Measurements from ENCODE around the gene TSHZ2.
"Not testable (repeated sequence)": the region's sequence is repeated elsewhere in the genome, so short reads cannot be mapped to it uniquely, and the experiment has no call there.

Gene TSHZ2

DNA sequence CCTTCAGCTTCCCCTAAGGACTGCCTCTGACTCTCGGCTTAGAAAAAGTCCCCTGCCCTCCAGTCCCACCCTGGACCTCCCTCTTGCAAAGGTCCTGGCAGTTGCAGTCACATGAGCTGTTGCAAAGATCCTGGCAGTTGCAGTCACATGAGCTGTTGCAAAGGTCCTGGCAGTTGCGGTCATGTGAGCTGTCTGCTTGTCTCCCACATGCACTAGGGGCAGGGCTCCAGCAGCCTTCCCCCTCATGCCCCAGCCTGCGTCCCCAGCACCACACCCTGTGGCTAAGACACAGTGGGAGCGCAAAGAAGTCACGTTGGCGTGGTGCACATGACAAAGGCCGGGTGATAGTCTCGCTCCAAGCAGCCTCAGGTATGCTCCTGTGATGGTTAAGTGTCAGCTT lies 538.5 kb downstream of the TSHZ2 start:
- no peak for DNase-seq (ENCODE audit: low read depth)

- no peak for DNase-seq (ENCODE audit: low read depth)
Measured at GRCh38 chr20:53512076-53512475, 539.9 kb downstream of the TSHZ2 start.

GRCh38 chr20:53513168-53513488 lies 541.0 kb downstream of the TSHZ2 start:
- no peak for DNase-seq (ENCODE audit: low read depth)

- DNase-seq (ENCODE audit: low read depth): no peak
Measured at GRCh38 chr20:53513489-53514298, 541.5 kb downstream of the TSHZ2 start.

DNA sequence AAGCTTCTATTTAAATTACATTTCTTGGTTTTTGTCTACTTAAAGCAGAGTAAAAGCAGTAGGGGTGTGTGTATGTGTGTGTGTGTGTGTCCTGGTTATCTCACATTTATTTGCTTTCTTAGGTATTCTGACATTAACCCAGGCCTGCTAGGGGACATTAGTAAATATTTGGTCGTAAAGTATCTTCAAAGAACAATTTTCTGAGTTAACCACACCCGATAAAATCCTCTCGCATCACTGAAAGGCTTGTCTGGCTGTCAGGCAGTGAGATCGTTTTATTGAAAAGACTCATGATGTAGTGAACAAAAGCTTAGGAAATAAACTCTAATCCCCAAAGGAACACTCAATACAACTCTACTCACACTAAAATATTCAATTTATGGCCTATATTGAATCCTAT lies 543.6 kb downstream of the TSHZ2 start:
- no peak for DNase-seq (ENCODE audit: low read depth)

DNA sequence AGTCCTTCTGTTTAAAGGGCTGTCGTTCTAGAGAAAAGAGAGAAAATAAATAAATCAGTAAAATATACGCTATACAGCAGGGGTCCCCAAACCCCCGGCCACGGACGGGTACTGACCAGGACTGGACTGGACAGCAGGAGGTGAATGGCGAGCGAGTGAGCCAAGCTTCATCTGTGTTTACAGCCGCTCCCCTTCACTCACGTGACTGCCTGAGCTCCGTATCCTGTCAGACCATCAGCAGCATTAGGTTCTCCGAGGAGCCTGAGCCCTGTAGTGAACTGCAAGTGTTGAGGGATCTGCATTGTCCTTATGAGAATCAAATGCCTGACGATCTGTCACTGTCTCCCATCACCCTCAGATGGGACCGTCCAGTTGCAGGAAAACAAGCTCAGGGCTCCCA lies 545.0 kb downstream of the TSHZ2 start:
- no peak for DNase-seq (ENCODE audit: low read depth)

GRCh38 chr20:53521421-53521820 lies 549.3 kb downstream of the TSHZ2 start:
- not testable (repeated sequence) for DNase-seq (ENCODE audit: low read depth)

- DNase-seq (ENCODE audit: low read depth): no peak
Measured at GRCh38 chr20:53522026-53522425, 549.9 kb downstream of the TSHZ2 start.

DNA sequence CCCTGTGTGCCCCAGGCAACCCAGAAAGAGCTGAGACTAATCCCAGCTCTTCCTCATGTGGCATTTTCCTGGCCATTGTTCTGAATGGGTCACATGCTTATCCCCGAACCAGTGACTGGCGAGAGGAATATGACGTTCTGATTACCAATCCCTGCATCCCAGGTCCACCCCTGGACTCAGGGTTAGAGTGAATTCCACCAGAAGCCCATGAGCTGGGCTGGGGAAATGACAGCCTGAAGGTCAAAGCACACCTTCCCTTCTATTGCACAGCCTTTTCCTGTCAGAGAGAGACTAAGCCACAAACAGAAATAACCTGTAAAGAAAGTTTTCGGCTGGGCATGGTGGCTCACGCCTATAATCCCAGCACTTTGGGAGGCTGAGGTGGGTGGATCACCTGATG lies 550.5 kb downstream of the TSHZ2 start:
- no peak for DNase-seq (ENCODE audit: low read depth)

GRCh38 chr20:53523615-53524014 lies 551.5 kb downstream of the TSHZ2 start:
- not testable (repeated sequence) for DNase-seq (ENCODE audit: low read depth)

DNA sequence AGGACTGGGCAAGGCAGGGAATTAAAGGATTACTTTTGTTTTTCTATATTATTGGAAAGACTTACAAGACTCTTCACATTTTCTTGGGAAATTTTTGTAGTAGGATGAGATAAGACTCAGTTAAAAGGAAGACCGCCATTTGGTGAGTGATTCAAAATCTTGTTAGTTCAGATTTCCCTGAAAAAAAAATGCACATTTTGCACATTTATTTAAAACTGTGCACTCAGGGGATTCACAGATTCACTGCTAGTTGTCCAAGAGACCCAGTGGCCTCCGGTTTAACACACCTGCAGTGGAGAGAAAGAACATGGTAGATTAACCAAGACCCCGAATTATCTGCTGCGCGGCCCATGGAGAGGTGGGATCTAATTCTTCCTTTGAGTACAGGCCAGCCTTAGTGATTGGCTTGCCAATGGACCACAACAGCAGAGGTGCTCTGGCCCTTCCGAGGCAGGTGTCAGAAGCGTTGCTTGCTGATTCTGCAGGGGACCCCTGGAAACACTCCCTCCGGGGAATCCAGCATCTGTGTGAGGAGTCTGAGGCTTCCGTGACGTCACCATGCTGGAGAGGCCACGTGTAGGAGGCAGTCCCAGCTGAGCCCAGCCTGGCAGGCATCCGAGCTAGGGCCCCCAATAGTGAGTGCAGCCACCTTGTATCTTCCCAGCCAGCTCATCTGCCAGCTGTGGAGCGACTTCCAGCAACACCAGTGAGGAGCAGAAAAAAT lies 552.6 kb downstream of the TSHZ2 start:
- DNase-seq (ENCODE audit: low read depth): no peak

GRCh38 chr20:53527196-53527595 lies 555.0 kb downstream of the TSHZ2 start:
- DNase-seq (ENCODE audit: low read depth): no peak

DNA sequence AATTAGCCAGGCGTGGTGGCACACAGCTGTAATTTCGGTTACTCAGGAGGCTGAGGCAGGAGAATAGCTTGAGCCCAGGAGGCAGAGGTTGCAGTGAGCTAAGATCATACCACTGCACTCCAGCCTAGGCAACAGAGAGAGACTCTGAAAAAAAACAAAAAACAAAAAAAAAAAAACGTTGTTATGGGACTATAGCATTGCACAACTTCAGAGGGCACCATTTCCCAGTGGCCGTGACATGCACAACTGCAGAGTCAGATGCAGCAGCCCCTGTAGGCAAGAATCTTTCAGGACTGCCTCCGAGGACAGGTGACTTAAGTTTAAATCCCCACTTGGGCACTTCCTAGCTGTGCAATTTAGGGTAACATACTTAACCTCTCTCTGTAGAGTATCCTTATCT lies 557.5 kb downstream of the TSHZ2 start:
- no peak for DNase-seq (ENCODE audit: low read depth)

GRCh38 chr20:53530440-53530839 lies 558.3 kb downstream of the TSHZ2 start:
- no peak for DNase-seq (ENCODE audit: low read depth)

DNA sequence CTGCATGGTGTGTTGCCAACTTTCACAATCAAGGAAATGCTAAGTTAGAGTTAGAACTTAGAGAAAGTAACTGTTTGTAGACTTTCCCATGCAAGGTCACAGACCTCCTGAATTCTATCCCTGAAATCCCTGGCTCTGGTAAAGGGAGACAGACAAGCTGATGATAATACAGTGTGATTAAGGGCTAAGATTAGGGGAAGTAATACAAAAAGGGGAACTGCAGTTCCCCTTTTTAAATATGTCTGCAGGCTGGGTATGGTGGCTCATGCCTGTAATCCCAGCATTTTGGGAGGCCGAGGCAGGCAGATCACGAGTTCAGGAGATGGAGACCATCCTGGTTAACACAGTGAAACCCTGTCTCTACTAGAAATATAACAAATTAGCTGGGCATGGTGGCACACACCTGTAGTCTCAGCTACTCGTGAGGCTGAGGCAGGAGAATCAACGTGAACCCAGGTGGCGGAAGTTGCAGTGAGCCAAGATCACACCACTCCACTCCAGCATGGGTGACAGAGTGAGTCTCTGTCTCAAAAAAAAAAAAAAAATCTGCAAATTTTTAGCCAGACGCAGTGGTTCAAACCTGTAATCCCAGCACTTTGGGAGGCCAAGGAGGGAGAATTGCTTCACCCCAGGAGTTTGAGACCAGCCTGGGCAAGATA lies 560.6 kb downstream of the TSHZ2 start:
- not testable (repeated sequence) for DNase-seq (ENCODE audit: low read depth)

DNA sequence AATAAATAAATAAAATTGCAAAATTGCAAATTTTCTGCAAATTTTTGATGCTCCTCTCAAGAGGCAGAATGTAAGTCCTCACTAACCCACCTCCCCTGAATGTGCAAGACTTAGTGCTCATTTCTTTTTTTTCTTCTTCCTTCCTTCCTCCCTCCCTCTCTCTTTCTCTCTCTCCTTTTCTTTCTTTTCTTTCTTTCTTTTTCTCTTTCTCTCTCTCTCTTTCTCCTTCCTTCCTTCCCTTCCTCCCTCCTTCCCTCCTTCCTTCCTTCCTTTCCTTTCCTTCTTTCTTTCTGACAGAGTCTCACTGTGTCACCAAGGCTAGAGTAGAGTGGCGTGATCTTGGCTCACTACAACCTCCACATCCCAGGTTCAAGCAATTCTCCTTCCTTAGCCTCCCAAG lies 561.3 kb downstream of the TSHZ2 start:
- DNase-seq (ENCODE audit: low read depth): no peak

GRCh38 chr20:53534037-53534436 lies 561.9 kb downstream of the TSHZ2 start:
- no peak for DNase-seq (ENCODE audit: low read depth)

DNA sequence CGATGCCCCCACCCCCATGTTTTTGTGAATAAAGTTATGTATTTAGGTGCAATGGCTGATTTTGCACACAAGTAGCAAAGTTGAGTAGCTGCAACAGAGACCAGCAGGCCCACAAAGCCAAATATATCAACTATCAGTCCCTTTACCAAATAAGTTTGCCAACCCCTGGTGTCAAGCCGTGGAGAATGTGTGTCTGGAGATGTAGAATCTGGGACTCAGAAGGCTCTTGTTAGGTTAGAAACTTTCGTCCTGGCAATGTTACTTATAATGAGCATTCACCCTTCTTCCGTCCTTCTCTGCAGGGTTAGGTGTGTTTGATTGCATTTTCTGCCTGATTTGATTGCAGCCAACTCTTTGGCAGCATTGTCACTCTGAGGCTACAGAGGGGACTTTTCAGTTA lies 563.7 kb downstream of the TSHZ2 start:
- DNase-seq (ENCODE audit: low read depth): no peak

GRCh38 chr20:53536382-53536781 lies 564.2 kb downstream of the TSHZ2 start:
- DNase-seq (ENCODE audit: low read depth): not testable (repeated sequence)

DNA sequence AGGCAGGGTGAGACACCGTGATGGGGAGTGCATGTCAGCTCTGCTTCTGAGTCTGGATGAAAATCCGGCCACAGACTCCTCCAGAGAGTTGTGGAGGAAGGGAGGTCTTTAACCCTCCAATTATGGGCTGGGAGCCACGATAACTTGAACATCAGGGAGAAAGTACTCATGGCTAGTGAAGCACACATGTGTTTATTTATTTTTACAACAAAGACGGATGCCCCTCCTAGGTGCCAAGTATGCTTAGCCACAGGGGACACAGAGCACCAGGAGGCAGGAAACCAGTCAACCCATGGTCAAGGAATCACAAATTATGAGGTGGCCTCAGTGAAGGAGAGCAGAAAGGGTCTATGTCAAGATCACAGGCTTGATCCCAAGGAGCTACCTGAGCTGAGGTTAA lies 567.4 kb downstream of the TSHZ2 start:
- no peak for DNase-seq (ENCODE audit: low read depth)
